GM18867 (cell line): Measurements from ENCODE around the gene FOXB2.

Source experiments
- ATAC-seq: cut with Tn5 transposase; IDR thresholded peaks from one replicate; pipeline ENCODE4 v1.9.1; 2021; ENCODE audit warnings: mild to moderate bottlenecking, moderate library complexity; ENCODE audit not compliant: unreplicated experiment

The FOXB2 gene

DNA sequence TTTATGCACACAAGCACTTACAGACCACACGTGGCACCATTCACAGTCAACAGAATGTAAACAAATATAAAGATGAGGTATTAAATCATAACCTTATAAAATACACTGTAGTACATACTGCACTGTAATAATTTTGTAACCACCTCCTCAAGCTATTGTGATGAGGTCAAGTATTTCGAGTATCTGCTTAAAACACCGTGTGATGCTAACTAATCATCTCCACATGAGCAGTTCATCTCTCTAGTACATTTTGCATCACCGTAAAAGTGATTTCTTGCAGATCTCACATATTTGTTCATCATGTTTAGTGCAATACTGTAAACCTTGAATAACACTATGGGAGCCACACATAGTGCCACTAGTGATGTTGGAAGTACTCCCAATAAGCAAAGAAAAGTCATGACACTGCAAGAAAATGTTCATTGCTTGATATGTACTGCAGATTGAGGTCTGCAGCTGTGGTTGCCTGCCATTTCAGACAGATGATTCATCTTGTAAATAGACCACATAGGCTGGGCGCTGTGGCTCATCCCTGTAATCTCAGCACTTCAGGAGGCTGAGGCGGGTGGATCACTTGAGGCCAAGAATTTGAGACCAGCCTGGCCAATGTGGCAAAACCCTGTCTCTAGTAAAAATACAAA is 44.3 kb downstream of the FOXB2 start:
- ATAC-seq, result no peak

DNA sequence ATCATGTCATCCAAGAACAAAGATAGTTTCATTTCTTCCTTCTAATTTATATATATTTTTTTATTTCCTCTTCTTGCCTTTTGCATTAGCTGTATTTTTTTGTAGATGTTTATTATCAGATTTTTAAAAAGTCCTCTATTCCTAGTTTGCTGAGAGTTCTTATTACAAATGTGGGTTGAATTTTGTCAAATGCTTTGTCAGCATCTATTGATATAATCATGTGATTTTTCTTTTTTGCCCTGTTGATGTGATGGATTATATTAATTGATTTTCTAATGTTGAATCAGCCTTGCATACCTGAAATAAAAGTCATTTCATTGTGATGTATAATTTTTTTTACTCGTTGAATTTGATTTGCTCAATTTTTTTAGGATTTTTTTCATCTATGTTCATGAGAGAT is 46.9 kb downstream of the FOXB2 start:
- ATAC-seq, result no peak
